Neural cell (in vitro differentiated cells): ENCODE results near the gene URI1.

Experiments
- EP300 ChIP-seq: fragments of 450-650 bp; conservative IDR thresholded peaks from 2 replicates; pipeline ENCODE4 v1.6.1; 2014; ENCODE audit warnings: antibody characterized with exemption, mild to moderate bottlenecking, moderate library complexity; ENCODE audit not compliant: poor library complexity, severe bottlenecking
- EZH2 ChIP-seq: fragments of 200-600, 300-800 bp; shearing (Covaris generic), sonication (generic); IDR thresholded peaks from 2 replicates; pipeline ENCODE4 v1.6.1; 2014; ENCODE audit warnings: antibody characterized with exemption, low read length, borderline replicate concordance, mild to moderate bottlenecking; ENCODE audit not compliant: insufficient read depth, poor library complexity, severe bottlenecking
- POLR2AphosphoS5 ChIP-seq: IDR thresholded peaks from 2 replicates; pipeline ENCODE4 v1.6.1; 2012
- SMC3 ChIP-seq: fragments of 450-650 bp; conservative IDR thresholded peaks from 2 replicates; pipeline ENCODE4 v1.6.1; 2014; ENCODE audit warnings: antibody characterized with exemption, mild to moderate bottlenecking, moderate library complexity; ENCODE audit not compliant: poor library complexity
- TAF1 ChIP-seq: IDR thresholded peaks from 2 replicates; pipeline ENCODE4 v1.6.1; 2012; ENCODE audit warnings: low read depth
- TF ChIP-seq, protein P1 (sequence below): fragments of 450-650 bp; IDR thresholded peaks from 2 replicates; pipeline ENCODE4 v1.5.1; 2014; ENCODE audit warnings: antibody characterized with exemption, mild to moderate bottlenecking, moderate library complexity; ENCODE audit not compliant: poor library complexity, severe bottlenecking

DNA sequence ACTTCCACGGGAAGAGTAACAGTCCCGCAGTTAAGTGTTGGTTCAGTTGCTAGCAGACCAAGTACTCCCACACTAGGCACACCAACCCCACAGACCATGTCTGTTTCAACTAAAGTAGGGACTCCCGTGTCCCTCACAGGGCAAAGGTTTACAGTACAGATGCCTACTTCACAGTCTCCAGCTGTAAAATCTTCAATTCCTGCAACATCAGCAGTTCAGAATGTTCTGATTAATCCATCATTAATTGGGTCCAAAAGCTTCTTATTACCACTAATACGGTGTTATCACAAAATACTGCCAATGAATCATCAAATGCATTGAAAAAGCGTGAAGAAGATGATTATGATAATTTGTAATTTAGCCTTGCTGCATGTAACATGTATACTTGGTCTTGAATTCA is 95.8 kb downstream of the URI1 start:
- TF ChIP-seq, protein P1, sequence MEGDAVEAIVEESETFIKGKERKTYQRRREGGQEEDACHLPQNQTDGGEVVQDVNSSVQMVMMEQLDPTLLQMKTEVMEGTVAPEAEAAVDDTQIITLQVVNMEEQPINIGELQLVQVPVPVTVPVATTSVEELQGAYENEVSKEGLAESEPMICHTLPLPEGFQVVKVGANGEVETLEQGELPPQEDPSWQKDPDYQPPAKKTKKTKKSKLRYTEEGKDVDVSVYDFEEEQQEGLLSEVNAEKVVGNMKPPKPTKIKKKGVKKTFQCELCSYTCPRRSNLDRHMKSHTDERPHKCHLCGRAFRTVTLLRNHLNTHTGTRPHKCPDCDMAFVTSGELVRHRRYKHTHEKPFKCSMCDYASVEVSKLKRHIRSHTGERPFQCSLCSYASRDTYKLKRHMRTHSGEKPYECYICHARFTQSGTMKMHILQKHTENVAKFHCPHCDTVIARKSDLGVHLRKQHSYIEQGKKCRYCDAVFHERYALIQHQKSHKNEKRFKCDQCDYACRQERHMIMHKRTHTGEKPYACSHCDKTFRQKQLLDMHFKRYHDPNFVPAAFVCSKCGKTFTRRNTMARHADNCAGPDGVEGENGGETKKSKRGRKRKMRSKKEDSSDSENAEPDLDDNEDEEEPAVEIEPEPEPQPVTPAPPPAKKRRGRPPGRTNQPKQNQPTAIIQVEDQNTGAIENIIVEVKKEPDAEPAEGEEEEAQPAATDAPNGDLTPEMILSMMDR = no peak
- TF ChIP-seq EZH2 (no peak), EP300 (no peak), SMC3 (no peak), POLR2AphosphoS5 (no peak), TAF1 (no peak)
